Ramos (cell line): ENCODE measurements around the gene L3MBTL4.
"Not testable (repeated sequence)": the region's sequence is repeated elsewhere in the genome, so short reads cannot be mapped to it uniquely, and the experiment has no call there.

ENCODE experiments used
- in situ Hi-C: fragments of 300-500 bp; cut with MboI; formaldehyde crosslinking; loops from one replicate; pipeline ENCODE4 v1.14.3; 2022; ENCODE audit warnings: low sequenced_read_pairs; ENCODE audit not compliant: unreplicated experiment

Gene L3MBTL4

GRCh38 chr18:6058941-6059340, 355.8 kb downstream of the L3MBTL4 start:
- in situ Hi-C loops: no loop called here

- in situ Hi-C loops: no loop called here
Observed at GRCh38 chr18:6057604-6058003, 357.1 kb downstream of the L3MBTL4 start.

GRCh38 chr18:6056171-6056910, 358.4 kb downstream of the L3MBTL4 start:
- in situ Hi-C loops: no loop called here

- in situ Hi-C loops: no loop called here
Observed at GRCh38 chr18:6055711-6056110, 359.0 kb downstream of the L3MBTL4 start.

- in situ Hi-C loops: no loop called here
Observed at GRCh38 chr18:6054256-6054842, 360.4 kb downstream of the L3MBTL4 start.

GRCh38 chr18:6052449-6052913, 362.2 kb downstream of the L3MBTL4 start:
- in situ Hi-C loops: no loop called here

- in situ Hi-C loops: not testable (repeated sequence)
Observed at GRCh38 chr18:6047596-6047995, 367.1 kb downstream of the L3MBTL4 start.

GRCh38 chr18:6044773-6045172, 369.9 kb downstream of the L3MBTL4 start:
- in situ Hi-C loops: no loop called here

- in situ Hi-C loops: no loop called here
Observed at GRCh38 chr18:6044319-6044718, 370.4 kb downstream of the L3MBTL4 start.

- in situ Hi-C loops: no loop called here
Observed at GRCh38 chr18:6039055-6039454, 375.7 kb downstream of the L3MBTL4 start.

- in situ Hi-C loops: no loop called here
Observed at GRCh38 chr18:6031442-6031841, 383.3 kb downstream of the L3MBTL4 start.

- in situ Hi-C loops: no loop called here
Observed at GRCh38 chr18:6031002-6031401, 383.7 kb downstream of the L3MBTL4 start.

- in situ Hi-C loops: no loop called here
Observed at GRCh38 chr18:6024745-6025248, 389.9 kb downstream of the L3MBTL4 start.

GRCh38 chr18:6023551-6023950, 391.2 kb downstream of the L3MBTL4 start:
- in situ Hi-C loops: no loop called here

GRCh38 chr18:6022845-6023244, 391.9 kb downstream of the L3MBTL4 start:
- in situ Hi-C loops: no loop called here

GRCh38 chr18:6022074-6022444, 392.7 kb downstream of the L3MBTL4 start:
- in situ Hi-C loops: no loop called here

- in situ Hi-C loops: no loop called here
Observed at GRCh38 chr18:6021306-6022073, 393.2 kb downstream of the L3MBTL4 start.

GRCh38 chr18:6018671-6019070, 396.0 kb downstream of the L3MBTL4 start:
- in situ Hi-C loops: no loop called here

- in situ Hi-C loops: no loop called here
Observed at GRCh38 chr18:6017171-6017570, 397.5 kb downstream of the L3MBTL4 start.

GRCh38 chr18:6015364-6015763, 399.3 kb downstream of the L3MBTL4 start:
- in situ Hi-C loops: no loop called here

- in situ Hi-C loops: no loop called here
Observed at GRCh38 chr18:6013171-6013810, 401.4 kb downstream of the L3MBTL4 start.
